ENCODE measurements around the gene RNU6-1.

Gene RNU6-1

GRCh38 chr15:67828278-67828968 lies 11.4 kb downstream of the RNU6-1 start:
- Histone ChIP-seq H3K36me3 (ENCODE audit: control insufficient read depth, insufficient read depth, low read length) (no peaks in the 10 kb centered on the region; the same call in 1 of the 2 replicates), H3K9me3 (ENCODE audit: control insufficient read depth, insufficient read depth, low read length) (no peaks in the 10 kb centered on the region), H3K4me3 (ENCODE audit: low read length) (no peak overlapping the region), H3K27me3 (ENCODE audit: control insufficient read depth, insufficient read depth, low read length) (peaks cover 96% of the 10 kb centered on the region), H3K27ac (ENCODE audit: low read length) (no peak overlapping the region), H3K4me1 (ENCODE audit: control insufficient read depth, insufficient read depth, low read length) (peaks cover 17% of the 10 kb centered on the region)
- WGBS (ENCODE audit: insufficient coverage, insufficient read length) = no CpG with 5 or more reads among the region's 40 CpGs
- DNase-seq (ENCODE audit: low read depth, low spot score) = no peak

- Histone ChIP-seq H3K4me1 (ENCODE audit: control insufficient read depth, insufficient read depth, low read length) (peaks cover 17% of the 10 kb centered on the region), H3K36me3 (ENCODE audit: control insufficient read depth, insufficient read depth, low read length) (no peaks in the 10 kb centered on the region; the same call in 1 of the 2 replicates), H3K27ac (ENCODE audit: low read length) (no peak overlapping the region), H3K4me3 (ENCODE audit: low read length) (no peak overlapping the region), H3K9me3 (ENCODE audit: control insufficient read depth, insufficient read depth, low read length) (no peaks in the 10 kb centered on the region), H3K27me3 (ENCODE audit: control insufficient read depth, insufficient read depth, low read length) (peaks cover 94% of the 10 kb centered on the region)
- no CpG with 5 or more reads among the region's 91 CpGs for WGBS (ENCODE audit: insufficient coverage, insufficient read length)
- DNase-seq (ENCODE audit: low read depth, low spot score) = no peak
These were observed 12.1 kb downstream of the RNU6-1 start for GRCh38 chr15:67827562-67828277.

GRCh38 chr15:67826717-67827561 lies 12.9 kb downstream of the RNU6-1 start:
- Histone ChIP-seq H3K27ac (ENCODE audit: low read length) (no peak overlapping the region), H3K4me3 (ENCODE audit: low read length) (no peak overlapping the region), H3K36me3 (ENCODE audit: control insufficient read depth, insufficient read depth, low read length) (no peaks in the 10 kb centered on the region; the same call in 1 of the 2 replicates), H3K9me3 (ENCODE audit: control insufficient read depth, insufficient read depth, low read length) (no peaks in the 10 kb centered on the region), H3K4me1 (ENCODE audit: control insufficient read depth, insufficient read depth, low read length) (peaks cover 14% of the 10 kb centered on the region), H3K27me3 (ENCODE audit: control insufficient read depth, insufficient read depth, low read length) (peaks cover 94% of the 10 kb centered on the region)
- no peak for DNase-seq (ENCODE audit: low read depth, low spot score)
- no CpG with 5 or more reads among the region's 88 CpGs for WGBS (ENCODE audit: insufficient coverage, insufficient read length)

- Histone ChIP-seq H3K4me3 (ENCODE audit: low read length) (peak overlapping the region; percentile 1; the same call in 1 of the 2 replicates), H3K9me3 (ENCODE audit: control insufficient read depth, insufficient read depth, low read length) (no peaks in the 10 kb centered on the region), H3K27ac (ENCODE audit: low read length) (no peak overlapping the region), H3K36me3 (ENCODE audit: control insufficient read depth, insufficient read depth, low read length) (no peaks in the 10 kb centered on the region; the same call in 1 of the 2 replicates), H3K4me1 (ENCODE audit: control insufficient read depth, insufficient read depth, low read length) (peaks cover 14% of the 10 kb centered on the region), H3K27me3 (ENCODE audit: control insufficient read depth, insufficient read depth, low read length) (peaks cover 95% of the 10 kb centered on the region)
- DNase-seq (ENCODE audit: low read depth, low spot score) = no peak
- WGBS (ENCODE audit: insufficient coverage, insufficient read length) = no CpG with 5 or more reads among the region's 77 CpGs
These were observed 13.7 kb downstream of the RNU6-1 start for GRCh38 chr15:67825881-67826716.

GRCh38 chr15:67824976-67825880 lies 14.6 kb downstream of the RNU6-1 start, which contains the start of gene SKOR1:
Gene SKOR1 (plus strand): TSS chr15:67825509. CDS start chr15:67825603, 94 bp downstream.
- DNase-seq (ENCODE audit: low read depth, low spot score) = no peak
- no CpG with 5 or more reads among the region's 58 CpGs for WGBS (ENCODE audit: insufficient coverage, insufficient read length)
- Histone ChIP-seq H3K4me3 (ENCODE audit: low read length) (peak within 1 kb of the TSS; percentile 1; the same call in 1 of the 2 replicates), H3K4me1 (ENCODE audit: control insufficient read depth, insufficient read depth, low read length) (peaks cover 14% of the 10 kb centered on the region), H3K36me3 (ENCODE audit: control insufficient read depth, insufficient read depth, low read length) (no peaks in the 10 kb centered on the region; the same call in 1 of the 2 replicates), H3K27me3 (ENCODE audit: control insufficient read depth, insufficient read depth, low read length) (peaks cover 95% of the 10 kb centered on the region), H3K27ac (ENCODE audit: low read length) (no peak within 1 kb of the TSS), H3K9me3 (ENCODE audit: control insufficient read depth, insufficient read depth, low read length) (no peaks in the 10 kb centered on the region)

- Histone ChIP-seq H3K36me3 (ENCODE audit: control insufficient read depth, insufficient read depth, low read length) (no peaks in the 10 kb centered on the region; the same call in 1 of the 2 replicates), H3K27ac (ENCODE audit: low read length) (no peak overlapping the region), H3K4me3 (ENCODE audit: low read length) (no peak overlapping the region), H3K27me3 (ENCODE audit: control insufficient read depth, insufficient read depth, low read length) (peaks cover 95% of the 10 kb centered on the region), H3K9me3 (ENCODE audit: control insufficient read depth, insufficient read depth, low read length) (no peaks in the 10 kb centered on the region), H3K4me1 (ENCODE audit: control insufficient read depth, insufficient read depth, low read length) (peaks cover 12% of the 10 kb centered on the region)
- no peak for DNase-seq (ENCODE audit: low read depth, low spot score)
- no CpG with 5 or more reads among the region's 21 CpGs for WGBS (ENCODE audit: insufficient coverage, insufficient read length)
These were observed 15.5 kb downstream of the RNU6-1 start for GRCh38 chr15:67824197-67824968.

GRCh38 chr15:67823314-67824196 lies 16.3 kb downstream of the RNU6-1 start:
- no CpG with 5 or more reads among the region's 94 CpGs for WGBS (ENCODE audit: insufficient coverage, insufficient read length)
- peaks cover 9% of the 10 kb centered on the region for H3K4me1 ChIP-seq (ENCODE audit: control insufficient read depth, insufficient read depth, low read length)
- peaks cover 93% of the 10 kb centered on the region for H3K27me3 ChIP-seq (ENCODE audit: control insufficient read depth, insufficient read depth, low read length)
- H3K36me3 ChIP-seq (ENCODE audit: control insufficient read depth, insufficient read depth, low read length) = no peaks in the 10 kb centered on the region; the same call in 1 of the 2 replicates
- H3K4me3 ChIP-seq (ENCODE audit: low read length) = no peak overlapping the region; the same call in 1 of the 2 replicates
- H3K9me3 ChIP-seq (ENCODE audit: control insufficient read depth, insufficient read depth, low read length) = no peaks in the 10 kb centered on the region
- H3K27ac ChIP-seq (ENCODE audit: low read length) = no peak overlapping the region
- DNase-seq (ENCODE audit: low read depth, low spot score) = no peak

All from iPS DF 6.9 (cell line).